Limb (tissue), 2 donors: ENCODE data around the gene TRIM65.

Experiments
- DNase-seq, 2 donors: peaks; one replicate each; pipeline ENCODE4 v3.0.0-alpha.2; 2016; ENCODE audit errors: extremely low spot score in 2 of 2

TRIM65 gene

GRCh38 chr17:75839942-75840798, 56.6 kb downstream of the TRIM65 start:
- DNase-seq, result no peak
